B cell (primary cell): Measurements from ENCODE around the gene PDP2. TPM values are rescaled to one million over a fixed set of nuclear protein-coding genes. Genes with fewer than 3 reads are reported as not detected.

Source experiments
- ATAC-seq: fragments of 200-7000 bp; cut with Tn5 transposase; one replicate; pipeline ENCODE4 v1.10.0; 2021; ENCODE audit warnings: low read depth, mild to moderate bottlenecking, moderate number of reproducible peaks, moderate library complexity
- CTCF ChIA-PET: fragments of 350-600 bp; sonication (Branson Sonifier 250); formaldehyde crosslinking; loops from one replicate; lab custom pipeline; 2021; ENCODE audit warnings: antibody characterized with exemption, inconsistent platforms; lab: Charles Lee
- POLR2A ChIA-PET: fragments of 350-600 bp; sonication (Branson Sonifier 250); formaldehyde crosslinking; loops from one replicate; lab custom pipeline; 2021; ENCODE audit warnings: antibody characterized with exemption; lab: Charles Lee
- DNase-seq: peaks from one replicate; pipeline ENCODE4 v3.0.0; 2013
- H2AFZ ChIP-seq: 2 replicates; pipeline ENCODE4 v1.6.1; 2012; ENCODE audit warnings: mild to moderate bottlenecking, low read depth, low read length; ENCODE audit not compliant: insufficient read depth, poor library complexity, severe bottlenecking
- H3K27ac ChIP-seq, 2 donors: 1 replicate in 1 of 2; 2 replicates in 1 of 2; pipeline ENCODE4 v1.5.1; 2012 to 2013; ENCODE audit warnings: low read length in 2 of 2, mild to moderate bottlenecking in 2 of 2, moderate library complexity in 1 of 2
- H3K27me3 ChIP-seq, 4 experiments: fragments of 200-600 bp in 1 of 4; sonication (generic) in 1 of 4; replicated peaks in 1 of 4; 1 replicate in 2 of 4; 2 replicates in 2 of 4; pipeline versions ENCODE4 v1.6.1 to v1.7.0; 2013 to 2016; ENCODE audit warnings: low read length in 3 of 4, mild to moderate bottlenecking in 2 of 4, mixed read lengths in 1 of 4, moderate library complexity in 1 of 4; ENCODE audit not compliant: insufficient read depth in 4 of 4, control insufficient read depth in 3 of 4; ENCODE audit errors: control extremely low read depth in 1 of 4
- H3K36me3 ChIP-seq, 2 experiments: replicated peaks in 1 of 2; 1 replicate in 1 of 2; 2 replicates in 1 of 2; pipeline versions ENCODE4 v1.6.1 to v1.7.1; 2013; ENCODE audit warnings: low read length in 1 of 2; ENCODE audit not compliant: insufficient read depth in 2 of 2, control insufficient read depth in 1 of 2; ENCODE audit errors: control extremely low read depth in 1 of 2, extremely low read depth in 1 of 2
- H3K4me1 ChIP-seq, 2 donors: fragments of 200-600 bp in 1 of 2; sonication (generic) in 1 of 2; 1 replicate in 1 of 2; 2 replicates in 1 of 2; pipeline versions ENCODE4 v1.5.1 to v1.6.1; 2013 to 2017; ENCODE audit warnings: low read length in 2 of 2; ENCODE audit not compliant: control insufficient read depth in 2 of 2, insufficient read depth in 2 of 2
- H3K4me2 ChIP-seq: replicated peaks from 2 replicates; pipeline ENCODE3; 2012; ENCODE audit warnings: mild to moderate bottlenecking, low read depth, low read length; ENCODE audit not compliant: poor library complexity, severe bottlenecking
- H3K4me3 ChIP-seq, 5 experiments: fragments of 200-600 bp in 1 of 5; sonication (generic) in 1 of 5; 1 replicate in 3 of 5; 2 replicates in 2 of 5; pipeline versions ENCODE4 v1.5.1 to v1.7.0; 2011 to 2016; ENCODE audit warnings: low read length in 4 of 5, mild to moderate bottlenecking in 4 of 5, low read depth in 2 of 5, control low read depth in 1 of 5, moderate library complexity in 1 of 5; ENCODE audit not compliant: insufficient read depth in 1 of 5; ENCODE audit errors: control extremely low read depth in 1 of 5, extremely low read depth in 1 of 5
- H3K79me2 ChIP-seq: fragments of 200-600 bp; sonication (generic); one replicate; pipeline ENCODE4 v1.6.0; 2016; ENCODE audit warnings: low read length; ENCODE audit not compliant: control insufficient read depth, insufficient read depth
- H3K9ac ChIP-seq: fragments of 200-600 bp; sonication (generic); 2 replicates; pipeline ENCODE4 v1.6.1; 2017; ENCODE audit warnings: mild to moderate bottlenecking, low read length, moderate library complexity
- H3K9me3 ChIP-seq, 3 donors: one replicate each; pipeline versions ENCODE4 v1.6.1 to v1.7.1; 2013; ENCODE audit warnings: low read length in 2 of 3; ENCODE audit not compliant: control insufficient read depth in 2 of 3, insufficient read depth in 1 of 3; ENCODE audit errors: control extremely low read depth in 1 of 3
- H4K20me1 ChIP-seq: 2 replicates; pipeline ENCODE4 v1.6.0; 2012; ENCODE audit warnings: mild to moderate bottlenecking, low read length; ENCODE audit not compliant: insufficient read depth, control insufficient read depth, poor library complexity, severe bottlenecking
- H3K27ac Mint-ChIP-seq: one replicate; pipeline ENCODE4 v1.8.0; 2021; ENCODE audit warnings: mixed read lengths
- H3K27me3 Mint-ChIP-seq: one replicate; pipeline ENCODE4 v1.8.0; 2021; ENCODE audit warnings: mixed read lengths
- H3K4me1 Mint-ChIP-seq: one replicate; pipeline ENCODE4 v1.8.0; 2021; ENCODE audit warnings: mixed read lengths
- H3K4me3 Mint-ChIP-seq: one replicate; pipeline ENCODE4 v1.8.0; 2021; ENCODE audit warnings: mixed read lengths
- H3K9me3 Mint-ChIP-seq: one replicate; pipeline ENCODE4 v1.8.0; 2022; ENCODE audit warnings: mixed read lengths; ENCODE audit not compliant: insufficient read depth
- CTCF ChIP-seq: fragments of 200-600 bp; IDR thresholded peaks from one replicate; pipeline ENCODE4 v1.8.0; 2022; ENCODE audit warnings: antibody characterized with exemption, mild to moderate bottlenecking
- EZH2 ChIP-seq: IDR thresholded peaks from 2 replicates; pipeline ENCODE4 v1.6.1; 2012; ENCODE audit warnings: borderline replicate concordance, low read depth, mild to moderate bottlenecking, moderate library complexity, low read length; ENCODE audit not compliant: insufficient read depth, poor library complexity, severe bottlenecking
- WGBS: methylation state at CpG from one replicate; pipeline ENCODE4 v1.1.5; 2013; ENCODE audit warnings: missing lambda C conversion rate; ENCODE audit not compliant: insufficient coverage; 5-methylcytosine and 5-hydroxymethylcytosine counted together
- intact Hi-C: fragments of 100-400 bp; cut with micrococcal nuclease; formaldehyde crosslinking; loops from one replicate; pipeline ENCODE4 v1.10.0; 2022
- polyA plus RNA-seq: library from polyadenylated mRNA; depleted of rRNA; stranded (reverse); fragments of >200 nt; gene quantifications from 2 replicates; pipeline ENCODE4 v1.2.3, GENCODE V29; 2012
- total RNA-seq, 2 donors: library from RNA; stranded (reverse); fragments of 120-200 nt in 1 of 2; gene quantifications; 1 replicate in 1 of 2; 2 replicates in 1 of 2; pipeline versions ENCODE4 v1.2.3 to v1.2.4, GENCODE V29; 2013 to 2022

Gene PDP2
- total and polyA plus RNA-seq, 2 donors (not counting 1 experiment from before 2014, with no cell fraction given) = 1.9 to 18.7 TPM

GRCh38 chr16:66858740-66859396 lies 21.4 kb upstream of the PDP2 start:
- H2AFZ ChIP-seq = no peak overlapping the region
- no peaks in the 10 kb centered on the region for H3K9me3 Mint-ChIP-seq
- no peak for ATAC-seq

More at GRCh38 chr16:66858740-66859396, 21.4 kb upstream of the PDP2 start:
- H3K27ac Mint-ChIP-seq = no peak overlapping the region
- no peak for TF ChIP-seq EZH2
- TF ChIP-seq CTCF = no peak
- Histone ChIP-seq H3K36me3 (no peaks in the 10 kb centered on the region), H3K9ac (no peak overlapping the region), H3K27me3 (no peaks in the 10 kb centered on the region), H3K4me1 (no peaks in the 10 kb centered on the region), H3K79me2 (no peaks in the 10 kb centered on the region), H3K4me3 (no peak overlapping the region), H4K20me1 (no peaks in the 10 kb centered on the region), H3K27ac (no peak overlapping the region), H3K4me2 (no peak overlapping the region), H3K9me3 (no peaks in the 10 kb centered on the region)
- CTCF ChIA-PET = interaction anchor here (1.1 to 4.7 kb wide), 2 partner anchors 9 to 14 kb away, joined by 4 to 29 read pairs; no protein-coding TSS in a partner anchor
- WGBS = 77% methylated on average over 3 of the region's 4 CpGs
- no peak for DNase-seq
- POLR2A ChIA-PET = no interaction called here
- H3K27me3 Mint-ChIP-seq = no peaks in the 10 kb centered on the region
- no peaks in the 10 kb centered on the region for H3K4me1 Mint-ChIP-seq
- intact Hi-C loops = no loop called here
- no peak overlapping the region for H3K4me3 Mint-ChIP-seq
